ENCODE data around the gene FBXO9. TPM values are rescaled to one million over a fixed set of nuclear protein-coding genes. Genes with fewer than 3 reads are reported as not detected.

FBXO9 gene
- total RNA-seq, 2 donors from 2014 or later, result 49.6 to 65.3 TPM

DNA sequence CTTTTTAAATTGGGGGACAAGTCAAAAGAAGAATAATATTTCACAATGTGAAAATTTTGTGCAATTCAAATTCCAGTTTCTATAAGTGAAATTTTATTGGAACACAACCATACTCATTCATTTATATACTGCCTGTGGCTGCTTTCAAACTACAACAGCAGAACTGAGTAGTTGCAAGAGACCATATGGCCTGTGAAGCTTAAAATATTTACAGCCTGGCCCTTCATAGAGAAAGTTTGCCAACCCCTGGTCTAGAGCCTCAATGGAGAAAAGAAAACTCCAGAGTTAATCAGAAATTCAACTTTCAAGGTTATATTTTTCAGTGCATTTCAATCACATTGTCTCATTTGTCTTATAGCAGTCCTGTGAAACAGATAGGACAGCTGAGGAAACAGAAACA lies 26.6 kb upstream of the FBXO9 start:
- Histone ChIP-seq H3K4me3 (ENCODE audit: low read length) (no peak overlapping the region), H3K36me3 (ENCODE audit: control insufficient read depth, insufficient read depth, low read length) (peaks cover 18% of the 10 kb centered on the region), H3K27me3 (ENCODE audit: control insufficient read depth, insufficient read depth, low read length, poor library complexity, severe bottlenecking) (no peaks in the 10 kb centered on the region), H3K4me1 (ENCODE audit: control insufficient read depth, insufficient read depth, low read length) (peaks cover 4% of the 10 kb centered on the region), H3K27ac (ENCODE audit: low read depth, low read length) (no peak overlapping the region), H3K9me3 (ENCODE audit: control insufficient read depth, low read length) (no peaks in the 10 kb centered on the region), H3K9ac (ENCODE audit: extremely low read depth, low read length, poor library complexity, severe bottlenecking) (no peak overlapping the region)
- Mint-ChIP-seq H3K9me3 (no peaks in the 10 kb centered on the region), H3K4me3 (no peak overlapping the region), H3K27me3 (ENCODE audit: insufficient read depth) (no peaks in the 10 kb centered on the region), H3K27ac (no peak overlapping the region), H3K4me1 (peaks cover 6% of the 10 kb centered on the region), H3K36me3 (ENCODE audit: low read depth) (peaks cover 39% of the 10 kb centered on the region)
- DNase-seq, result no peak
- no peak for TF ChIP-seq CTCF (conservative IDR thresholded peaks at IDR 0.05)

DNA sequence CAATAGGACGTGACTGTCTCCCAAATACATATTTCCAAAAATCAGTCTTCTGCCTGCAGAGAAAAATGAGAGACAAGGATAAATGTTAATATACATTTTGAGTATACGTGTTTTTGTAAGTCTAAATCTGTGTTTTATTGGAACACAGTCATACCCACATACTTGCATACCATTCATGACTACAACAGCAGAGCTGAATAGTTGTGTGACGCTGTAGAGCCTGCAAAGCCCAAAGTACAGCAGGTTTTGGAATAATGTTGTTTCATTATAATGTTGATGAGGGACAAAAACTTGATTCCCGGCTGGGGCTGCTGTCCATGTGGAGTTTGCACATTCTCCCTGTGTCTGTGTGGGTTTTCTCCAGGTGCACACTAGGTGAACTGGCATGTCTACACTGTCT lies 23.8 kb upstream of the FBXO9 start:
- H3K27me3 Mint-ChIP-seq (ENCODE audit: insufficient read depth), result no peaks in the 10 kb centered on the region
- peaks cover 13% of the 10 kb centered on the region for H3K4me1 ChIP-seq (ENCODE audit: control insufficient read depth, insufficient read depth, low read length)
- H3K4me3 ChIP-seq (ENCODE audit: low read length), result no peak overlapping the region
- no peak overlapping the region for H3K27ac Mint-ChIP-seq
- WGBS, 2 experiments (ENCODE audit: insufficient coverage in 1 of 2, insufficient read length in 1 of 2), result 93 to 96% methylated on average over 3 to 4 of the region's 4 CpGs
- no peak overlapping the region for H3K9ac ChIP-seq (ENCODE audit: extremely low read depth, low read length, poor library complexity, severe bottlenecking)
- TF ChIP-seq CTCF (conservative IDR thresholded peaks at IDR 0.05), result no peak
- H3K36me3 ChIP-seq (ENCODE audit: control insufficient read depth, insufficient read depth, low read length), result peaks cover 18% of the 10 kb centered on the region
- no peak for DNase-seq
- H3K27ac ChIP-seq (ENCODE audit: low read depth, low read length), result no peak overlapping the region
- no peaks in the 10 kb centered on the region for H3K27me3 ChIP-seq (ENCODE audit: control insufficient read depth, insufficient read depth, low read length, poor library complexity, severe bottlenecking)
- peaks cover 18% of the 10 kb centered on the region for H3K4me1 Mint-ChIP-seq
- H3K9me3 ChIP-seq (ENCODE audit: control insufficient read depth, low read length), result no peaks in the 10 kb centered on the region
- H3K4me3 Mint-ChIP-seq, result no peak overlapping the region
- H3K36me3 Mint-ChIP-seq (ENCODE audit: low read depth), result peaks cover 28% of the 10 kb centered on the region
- no peaks in the 10 kb centered on the region for H3K9me3 Mint-ChIP-seq

DNA sequence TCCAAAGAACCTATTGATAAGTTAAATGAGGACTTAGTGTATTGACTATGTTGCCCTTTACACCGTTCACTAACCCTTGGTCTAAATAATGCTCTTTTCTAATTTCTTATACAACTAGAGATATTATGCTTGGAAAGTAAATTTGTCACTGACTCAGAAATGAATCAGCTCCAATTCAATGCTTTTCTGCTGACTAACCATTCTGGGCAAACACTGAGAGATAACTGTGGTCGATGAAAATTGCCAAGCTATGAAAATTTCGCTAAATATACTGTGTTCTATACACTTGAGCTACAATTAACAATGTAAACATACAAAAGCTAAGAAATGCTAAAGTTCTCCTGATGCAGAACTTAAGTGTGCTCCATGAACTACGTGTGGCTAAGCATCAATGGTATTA lies 23.1 kb upstream of the FBXO9 start:
- peaks cover 18% of the 10 kb centered on the region for H3K4me1 Mint-ChIP-seq
- Histone ChIP-seq H3K27ac (ENCODE audit: low read depth, low read length) (no peak overlapping the region), H3K9ac (ENCODE audit: extremely low read depth, low read length, poor library complexity, severe bottlenecking) (no peak overlapping the region), H3K4me1 (ENCODE audit: control insufficient read depth, insufficient read depth, low read length) (peaks cover 13% of the 10 kb centered on the region), H3K36me3 (ENCODE audit: control insufficient read depth, insufficient read depth, low read length) (peaks cover 18% of the 10 kb centered on the region), H3K9me3 (ENCODE audit: control insufficient read depth, low read length) (no peaks in the 10 kb centered on the region), H3K27me3 (ENCODE audit: control insufficient read depth, insufficient read depth, low read length, poor library complexity, severe bottlenecking) (no peaks in the 10 kb centered on the region), H3K4me3 (ENCODE audit: low read length) (no peak overlapping the region)
- DNase-seq, result no peak
- TF ChIP-seq CTCF (conservative IDR thresholded peaks at IDR 0.05), result no peak
- 96 to 100% methylated on average over 3 of the region's 4 CpGs for WGBS, 2 experiments (ENCODE audit: insufficient coverage in 1 of 2, insufficient read length in 1 of 2)
- H3K9me3 Mint-ChIP-seq, result no peaks in the 10 kb centered on the region
- H3K27me3 Mint-ChIP-seq (ENCODE audit: insufficient read depth), result no peaks in the 10 kb centered on the region
- H3K27ac Mint-ChIP-seq, result no peak overlapping the region
- no peak overlapping the region for H3K4me3 Mint-ChIP-seq
- peaks cover 24% of the 10 kb centered on the region for H3K36me3 Mint-ChIP-seq (ENCODE audit: low read depth)
